ENCODE data around the gene FBLN2.

FBLN2 gene

GRCh38 chr3:13584427-13584891 lies 35.5 kb downstream of the FBLN2 start:
- DNase-seq = no peak

GRCh38 chr3:13584901-13585300 lies 36.0 kb downstream of the FBLN2 start:
- DNase-seq = no peak

GRCh38 chr3:13587442-13587841 lies 38.5 kb downstream of the FBLN2 start:
- DNase-seq = no peak

- no peak for DNase-seq
These were observed 39.3 kb downstream of the FBLN2 start for GRCh38 chr3:13588221-13588701.

GRCh38 chr3:13588993-13589392 lies 40.1 kb downstream of the FBLN2 start:
- DNase-seq = no peak

- no peak for DNase-seq
These were observed 42.1 kb downstream of the FBLN2 start for GRCh38 chr3:13590841-13591520.

- no peak for DNase-seq
These were observed 44.7 kb downstream of the FBLN2 start for GRCh38 chr3:13593615-13594014.

GRCh38 chr3:13594146-13594545 lies 45.2 kb downstream of the FBLN2 start:
- DNase-seq = no peak

GRCh38 chr3:13594991-13595421 lies 46.1 kb downstream of the FBLN2 start:
- no peak for DNase-seq

GRCh38 chr3:13595485-13595884 lies 46.6 kb downstream of the FBLN2 start:
- DNase-seq = no peak

- no peak for DNase-seq
These were observed 47.7 kb downstream of the FBLN2 start for GRCh38 chr3:13596426-13597205.

GRCh38 chr3:13597661-13598060 lies 48.7 kb downstream of the FBLN2 start:
- no peak for DNase-seq

GRCh38 chr3:13598201-13598600 lies 49.3 kb downstream of the FBLN2 start:
- no peak for DNase-seq

GRCh38 chr3:13598926-13599886 lies 50.3 kb downstream of the FBLN2 start:
- no peak for DNase-seq

- DNase-seq = no peak
These were observed 51.0 kb downstream of the FBLN2 start for GRCh38 chr3:13599887-13600450.

GRCh38 chr3:13600950-13601691 lies 52.2 kb downstream of the FBLN2 start:
- DNase-seq = no peak

GRCh38 chr3:13601692-13602080 lies 52.8 kb downstream of the FBLN2 start:
- DNase-seq = no peak

- DNase-seq = no peak
These were observed 56.6 kb downstream of the FBLN2 start for GRCh38 chr3:13605555-13605954.

- DNase-seq = no peak
These were observed 59.1 kb downstream of the FBLN2 start for GRCh38 chr3:13607821-13608597.

- DNase-seq = no peak
These were observed 60.2 kb downstream of the FBLN2 start for GRCh38 chr3:13608969-13609725.
